HG02884 (cell line): ENCODE measurements around the gene RUNDC3A.
"Not testable (repeated sequence)": the region's sequence is repeated elsewhere in the genome, so short reads cannot be mapped to it uniquely, and the experiment has no call there.

Source experiments
- ATAC-seq: cut with Tn5 transposase; IDR thresholded peaks from one replicate; pipeline ENCODE4 v1.9.1; 2021; ENCODE audit warnings: mild to moderate bottlenecking, moderate library complexity; ENCODE audit not compliant: unreplicated experiment

Gene RUNDC3A

GRCh38 chr17:44356241-44356640 is 47.8 kb downstream of the RUNDC3A start:
- no peak for ATAC-seq

GRCh38 chr17:44358066-44358465 is 49.7 kb downstream of the RUNDC3A start:
- ATAC-seq, result no peak

GRCh38 chr17:44359006-44359405 is 50.6 kb downstream of the RUNDC3A start:
- no peak for ATAC-seq

- ATAC-seq, result no peak
Measured at GRCh38 chr17:44359458-44360143, 51.2 kb downstream of the RUNDC3A start.

GRCh38 chr17:44360144-44360533 is 51.7 kb downstream of the RUNDC3A start:
- no peak for ATAC-seq

- ATAC-seq, result no peak
Measured at GRCh38 chr17:44360826-44361225, 52.4 kb downstream of the RUNDC3A start.

- ATAC-seq, result no peak
Measured at GRCh38 chr17:44361292-44362260, 53.2 kb downstream of the RUNDC3A start.

GRCh38 chr17:44362459-44362948 is 54.1 kb downstream of the RUNDC3A start:
- ATAC-seq, result no peak

- no peak for ATAC-seq
Measured at GRCh38 chr17:44362949-44363612, 54.7 kb downstream of the RUNDC3A start.

- no peak for ATAC-seq
Measured at GRCh38 chr17:44363613-44364159, 55.3 kb downstream of the RUNDC3A start, which contains the start of gene FAM171A2. FAM171A2 (minus strand) TSS chr17:44363853; CDS start chr17:44363714, 139 bp downstream.

GRCh38 chr17:44365051-44365450 is 56.6 kb downstream of the RUNDC3A start:
- ATAC-seq, result not testable (repeated sequence)

GRCh38 chr17:44367231-44367979 is 59.0 kb downstream of the RUNDC3A start:
- ATAC-seq, result no peak
